22Rv1 (cell line): ENCODE results near the gene GPR62.

Source experiments
- ZFX ChIP-seq: fragments of 450-650 bp; IDR thresholded peaks from 2 replicates; pipeline ENCODE4 v1.6.1; 2017; ENCODE audit warnings: antibody characterized with exemption, borderline replicate concordance
- TF ChIP-seq, protein P1 (sequence below): fragments of 450-650 bp; IDR thresholded peaks from 2 replicates; pipeline ENCODE4 v1.5.1; 2017; ENCODE audit warnings: mild to moderate bottlenecking

DNA sequence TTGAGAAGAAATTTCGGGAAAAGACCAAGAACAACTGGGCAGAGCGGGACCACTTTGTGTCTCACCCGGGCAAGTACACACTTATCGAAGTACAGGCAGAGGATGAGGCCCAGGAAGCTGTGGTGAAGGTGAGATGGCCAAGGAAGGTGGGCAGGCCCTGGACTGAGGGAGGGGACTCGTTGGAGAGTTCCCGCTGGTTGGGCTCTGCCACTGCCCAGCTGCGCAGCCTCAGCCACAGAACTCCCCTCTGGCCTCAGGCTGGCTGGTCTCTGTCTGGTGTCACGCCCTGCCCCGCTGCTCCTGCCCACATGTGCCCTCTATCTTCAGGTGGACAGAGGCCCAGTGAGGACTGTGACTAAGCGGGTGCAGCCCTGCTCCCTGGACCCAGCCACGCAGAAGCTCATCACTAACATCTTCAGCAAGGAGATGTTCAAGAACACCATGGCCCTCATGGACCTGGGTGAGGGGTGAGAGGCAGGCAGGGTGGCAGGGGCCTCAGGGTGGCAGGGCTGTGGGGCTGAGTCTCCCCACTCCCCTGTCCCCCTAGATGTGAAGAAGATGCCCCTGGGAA lies 10.6 kb upstream of the GPR62 start:
- TF ChIP-seq, protein P1, sequence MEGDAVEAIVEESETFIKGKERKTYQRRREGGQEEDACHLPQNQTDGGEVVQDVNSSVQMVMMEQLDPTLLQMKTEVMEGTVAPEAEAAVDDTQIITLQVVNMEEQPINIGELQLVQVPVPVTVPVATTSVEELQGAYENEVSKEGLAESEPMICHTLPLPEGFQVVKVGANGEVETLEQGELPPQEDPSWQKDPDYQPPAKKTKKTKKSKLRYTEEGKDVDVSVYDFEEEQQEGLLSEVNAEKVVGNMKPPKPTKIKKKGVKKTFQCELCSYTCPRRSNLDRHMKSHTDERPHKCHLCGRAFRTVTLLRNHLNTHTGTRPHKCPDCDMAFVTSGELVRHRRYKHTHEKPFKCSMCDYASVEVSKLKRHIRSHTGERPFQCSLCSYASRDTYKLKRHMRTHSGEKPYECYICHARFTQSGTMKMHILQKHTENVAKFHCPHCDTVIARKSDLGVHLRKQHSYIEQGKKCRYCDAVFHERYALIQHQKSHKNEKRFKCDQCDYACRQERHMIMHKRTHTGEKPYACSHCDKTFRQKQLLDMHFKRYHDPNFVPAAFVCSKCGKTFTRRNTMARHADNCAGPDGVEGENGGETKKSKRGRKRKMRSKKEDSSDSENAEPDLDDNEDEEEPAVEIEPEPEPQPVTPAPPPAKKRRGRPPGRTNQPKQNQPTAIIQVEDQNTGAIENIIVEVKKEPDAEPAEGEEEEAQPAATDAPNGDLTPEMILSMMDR: no peak
- no peak for TF ChIP-seq ZFX
